Thyroid gland (tissue), 4 donors: ENCODE measurements around the gene CCDC194.

Experiments used
- CTCF ChIP-seq, 6 experiments: fragments of 200-600 bp in 3 of 6; fragments of 450-650 bp in 3 of 6; sonication (generic) in 3 of 6; IDR thresholded peaks; one replicate each; pipeline ENCODE4 v1.5.1; 2016 to 2019; ENCODE audit warnings: antibody characterized with exemption in 6 of 6, mild to moderate bottlenecking in 2 of 6, inconsistent platforms in 1 of 6, moderate library complexity in 1 of 6
- POLR2A ChIP-seq, 2 donors: fragments of 450-650 bp; IDR thresholded peaks; one replicate each; pipeline ENCODE4 v1.6.1; 2017; ENCODE audit warnings: antibody characterized with exemption in 2 of 2, mild to moderate bottlenecking in 2 of 2, moderate library complexity in 1 of 2

GRCh38 chr19:17421942-17422341 is 27.9 kb upstream of the CCDC194 start:
- TF ChIP-seq CTCF (IDR thresholded peaks at IDR 0.05) (no peak), POLR2A (IDR thresholded peaks at IDR 0.05) (no peak)
